Measurements from ENCODE around the gene ZNF319.

ZNF319 gene

GRCh38 chr16:58042001-58042885, 41.8 kb upstream of the ZNF319 start:
- no peaks in the 10 kb centered on the region for H3K27me3 ChIP-seq (ENCODE audit: insufficient read depth, low read length, poor library complexity)
- H3K18ac ChIP-seq (ENCODE audit: low read length) = no peak overlapping the region
- no peak overlapping the region for H2BK120ac ChIP-seq (ENCODE audit: low read depth, low read length)
- no peak overlapping the region for H2BK15ac ChIP-seq (replicated peaks; ENCODE audit: low read depth)
- H3K9ac ChIP-seq (ENCODE audit: low read length) = no peak overlapping the region
- H3K79me1 ChIP-seq (ENCODE audit: low read length) = no peaks in the 10 kb centered on the region
- DNase-seq = no peak
- no peak overlapping the region for H3K56ac ChIP-seq (ENCODE audit: low read length)
- H3K79me2 ChIP-seq (ENCODE audit: control insufficient read depth, insufficient read depth, low read length) = no peaks in the 10 kb centered on the region
- no peak overlapping the region for H3K4me2 ChIP-seq (ENCODE audit: low read length)
- no peak overlapping the region for H4K8ac ChIP-seq (ENCODE audit: low read depth, low read length)
- H4K5ac ChIP-seq (ENCODE audit: low read length) = no peak overlapping the region
- no peak overlapping the region for H3K4me3 ChIP-seq (ENCODE audit: low read length)
- no peak overlapping the region for H2AK5ac ChIP-seq (ENCODE audit: low read length)
- no peak overlapping the region for H3K23ac ChIP-seq (ENCODE audit: low read length)
- no CpG with 5 or more reads among the region's 22 CpGs for WGBS (ENCODE audit: extremely low coverage, insufficient coverage, low lambda C conversion rate)
- H3K27ac ChIP-seq (ENCODE audit: low read depth, low read length) = no peak overlapping the region
- no peak overlapping the region for H2BK5ac ChIP-seq (ENCODE audit: low read length)
- H3K36me3 ChIP-seq (ENCODE audit: control insufficient read depth, insufficient read depth, low read length) = peaks cover 13% of the 10 kb centered on the region
- no peaks in the 10 kb centered on the region for H3K4me1 ChIP-seq (ENCODE audit: control insufficient read depth, low read depth, low read length)
- H3K4ac ChIP-seq (ENCODE audit: low read depth, low read length) = no peak overlapping the region

- H2AK5ac ChIP-seq (ENCODE audit: low read length) = no peak overlapping the region
- no peak overlapping the region for H2BK120ac ChIP-seq (ENCODE audit: low read depth, low read length)
- no peak overlapping the region for H4K8ac ChIP-seq (ENCODE audit: low read depth, low read length)
- no peaks in the 10 kb centered on the region for H3K4me1 ChIP-seq (ENCODE audit: control insufficient read depth, low read depth, low read length)
- H3K4me2 ChIP-seq (ENCODE audit: low read length) = no peak overlapping the region
- no peak overlapping the region for H3K4me3 ChIP-seq (ENCODE audit: low read length)
- peaks cover 13% of the 10 kb centered on the region for H3K36me3 ChIP-seq (ENCODE audit: control insufficient read depth, insufficient read depth, low read length)
- no peaks in the 10 kb centered on the region for H3K79me1 ChIP-seq (ENCODE audit: low read length)
- H3K9ac ChIP-seq (ENCODE audit: low read length) = no peak overlapping the region
- no peak overlapping the region for H3K27ac ChIP-seq (ENCODE audit: low read depth, low read length)
- no peak overlapping the region for H2BK15ac ChIP-seq (replicated peaks; ENCODE audit: low read depth)
- H3K79me2 ChIP-seq (ENCODE audit: control insufficient read depth, insufficient read depth, low read length) = no peaks in the 10 kb centered on the region
- no peak overlapping the region for H3K56ac ChIP-seq (ENCODE audit: low read length)
- H3K18ac ChIP-seq (ENCODE audit: low read length) = no peak overlapping the region
- DNase-seq = no peak
- no peaks in the 10 kb centered on the region for H3K27me3 ChIP-seq (ENCODE audit: insufficient read depth, low read length, poor library complexity)
- no CpG with 5 or more reads among the region's 18 CpGs for WGBS (ENCODE audit: extremely low coverage, insufficient coverage, low lambda C conversion rate)
- H3K23ac ChIP-seq (ENCODE audit: low read length) = no peak overlapping the region
- H4K5ac ChIP-seq (ENCODE audit: low read length) = no peak overlapping the region
- no peak overlapping the region for H3K4ac ChIP-seq (ENCODE audit: low read depth, low read length)
- H2BK5ac ChIP-seq (ENCODE audit: low read length) = no peak overlapping the region
Measured at GRCh38 chr16:58041628-58041955, 41.1 kb upstream of the ZNF319 start.

GRCh38 chr16:58040945-58041627, 40.6 kb upstream of the ZNF319 start:
- H3K79me2 ChIP-seq (ENCODE audit: control insufficient read depth, insufficient read depth, low read length) = no peaks in the 10 kb centered on the region
- no peak overlapping the region for H2BK15ac ChIP-seq (replicated peaks; ENCODE audit: low read depth)
- no peak overlapping the region for H3K56ac ChIP-seq (ENCODE audit: low read length)
- no peaks in the 10 kb centered on the region for H3K27me3 ChIP-seq (ENCODE audit: insufficient read depth, low read length, poor library complexity)
- no peak overlapping the region for H3K9ac ChIP-seq (ENCODE audit: low read length)
- no peak for DNase-seq
- no peak overlapping the region for H4K5ac ChIP-seq (ENCODE audit: low read length)
- H3K4me3 ChIP-seq (ENCODE audit: low read length) = no peak overlapping the region
- H2BK120ac ChIP-seq (ENCODE audit: low read depth, low read length) = no peak overlapping the region
- no peak overlapping the region for H3K4ac ChIP-seq (ENCODE audit: low read depth, low read length)
- WGBS (ENCODE audit: extremely low coverage, insufficient coverage, low lambda C conversion rate) = no CpG with 5 or more reads among the region's 14 CpGs
- H4K8ac ChIP-seq (ENCODE audit: low read depth, low read length) = no peak overlapping the region
- no peak overlapping the region for H3K18ac ChIP-seq (ENCODE audit: low read length)
- peaks cover 13% of the 10 kb centered on the region for H3K36me3 ChIP-seq (ENCODE audit: control insufficient read depth, insufficient read depth, low read length)
- H2AK5ac ChIP-seq (ENCODE audit: low read length) = no peak overlapping the region
- H3K4me1 ChIP-seq (ENCODE audit: control insufficient read depth, low read depth, low read length) = no peaks in the 10 kb centered on the region
- no peak overlapping the region for H3K23ac ChIP-seq (ENCODE audit: low read length)
- H3K27ac ChIP-seq (ENCODE audit: low read depth, low read length) = no peak overlapping the region
- H3K79me1 ChIP-seq (ENCODE audit: low read length) = peaks cover 3% of the 10 kb centered on the region
- H2BK5ac ChIP-seq (ENCODE audit: low read length) = no peak overlapping the region
- H3K4me2 ChIP-seq (ENCODE audit: low read length) = no peak overlapping the region

- no peaks in the 10 kb centered on the region for H3K79me2 ChIP-seq (ENCODE audit: control insufficient read depth, insufficient read depth, low read length)
- no peak overlapping the region for H3K23ac ChIP-seq (ENCODE audit: low read length)
- no peak overlapping the region for H2BK5ac ChIP-seq (ENCODE audit: low read length)
- no peak overlapping the region for H2BK15ac ChIP-seq (replicated peaks; ENCODE audit: low read depth)
- H3K27ac ChIP-seq (ENCODE audit: low read depth, low read length) = no peak overlapping the region
- no peak overlapping the region for H3K4me2 ChIP-seq (ENCODE audit: low read length)
- H3K56ac ChIP-seq (ENCODE audit: low read length) = no peak overlapping the region
- no peak overlapping the region for H3K18ac ChIP-seq (ENCODE audit: low read length)
- no peak overlapping the region for H4K5ac ChIP-seq (ENCODE audit: low read length)
- H3K79me1 ChIP-seq (ENCODE audit: low read length) = peaks cover 8% of the 10 kb centered on the region
- no peak overlapping the region for H3K4me3 ChIP-seq (ENCODE audit: low read length)
- no peak overlapping the region for H4K8ac ChIP-seq (ENCODE audit: low read depth, low read length)
- no peak for DNase-seq
- H3K27me3 ChIP-seq (ENCODE audit: insufficient read depth, low read length, poor library complexity) = no peaks in the 10 kb centered on the region
- H3K4ac ChIP-seq (ENCODE audit: low read depth, low read length) = no peak overlapping the region
- no peak overlapping the region for H2BK120ac ChIP-seq (ENCODE audit: low read depth, low read length)
- no peak overlapping the region for H3K9ac ChIP-seq (ENCODE audit: low read length)
- H2AK5ac ChIP-seq (ENCODE audit: low read length) = no peak overlapping the region
- peaks cover 13% of the 10 kb centered on the region for H3K36me3 ChIP-seq (ENCODE audit: control insufficient read depth, insufficient read depth, low read length)
- WGBS (ENCODE audit: extremely low coverage, insufficient coverage, low lambda C conversion rate) = no CpG with 5 or more reads among the region's 12 CpGs
- no peaks in the 10 kb centered on the region for H3K4me1 ChIP-seq (ENCODE audit: control insufficient read depth, low read depth, low read length)
Measured at GRCh38 chr16:58040496-58040846, 40.0 kb upstream of the ZNF319 start.

- H3K36me3 ChIP-seq (ENCODE audit: control insufficient read depth, insufficient read depth, low read length) = peaks cover 13% of the 10 kb centered on the region
- no peak overlapping the region for H3K27ac ChIP-seq (ENCODE audit: low read depth, low read length)
- H3K9ac ChIP-seq (ENCODE audit: low read length) = no peak overlapping the region
- H2BK120ac ChIP-seq (ENCODE audit: low read depth, low read length) = no peak overlapping the region
- no peak overlapping the region for H4K8ac ChIP-seq (ENCODE audit: low read depth, low read length)
- peaks cover 10% of the 10 kb centered on the region for H3K79me1 ChIP-seq (ENCODE audit: low read length)
- no peak overlapping the region for H3K18ac ChIP-seq (ENCODE audit: low read length)
- no peak overlapping the region for H3K4me3 ChIP-seq (ENCODE audit: low read length)
- H3K23ac ChIP-seq (ENCODE audit: low read length) = no peak overlapping the region
- H3K27me3 ChIP-seq (ENCODE audit: insufficient read depth, low read length, poor library complexity) = no peaks in the 10 kb centered on the region
- no CpG with 5 or more reads among the region's 26 CpGs for WGBS (ENCODE audit: extremely low coverage, insufficient coverage, low lambda C conversion rate)
- H2AK5ac ChIP-seq (ENCODE audit: low read length) = no peak overlapping the region
- H3K4me2 ChIP-seq (ENCODE audit: low read length) = no peak overlapping the region
- no peak overlapping the region for H2BK5ac ChIP-seq (ENCODE audit: low read length)
- no peak for DNase-seq
- no peak overlapping the region for H4K5ac ChIP-seq (ENCODE audit: low read length)
- no peak overlapping the region for H3K4ac ChIP-seq (ENCODE audit: low read depth, low read length)
- no peak overlapping the region for H3K56ac ChIP-seq (ENCODE audit: low read length)
- no peaks in the 10 kb centered on the region for H3K4me1 ChIP-seq (ENCODE audit: control insufficient read depth, low read depth, low read length)
- H2BK15ac ChIP-seq (replicated peaks; ENCODE audit: low read depth) = no peak overlapping the region
- H3K79me2 ChIP-seq (ENCODE audit: control insufficient read depth, insufficient read depth, low read length) = no peaks in the 10 kb centered on the region
Measured at GRCh38 chr16:58039829-58040495, 39.5 kb upstream of the ZNF319 start.
